ENCODE data around the gene SLFN12L.

SLFN12L gene

GRCh38 chr17:35432176-35433074 is 105.1 kb downstream of the SLFN12L start, which contains the start of gene SLFN12:
SLFN12 (minus strand) TSS chr17:35432500; CDS start chr17:35423028, 9,472 bp downstream.
- peak; percentile 45 for DNase-seq (ENCODE audit: low read depth)

- DNase-seq (ENCODE audit: low read depth): no peak
These were observed 107.8 kb downstream of the SLFN12L start for GRCh38 chr17:35429702-35430101.

- no peak for DNase-seq (ENCODE audit: low read depth)
These were observed 109.2 kb downstream of the SLFN12L start for GRCh38 chr17:35428229-35428628.

- no peak for DNase-seq (ENCODE audit: low read depth)
These were observed 113.7 kb downstream of the SLFN12L start for GRCh38 chr17:35423761-35424160.

Data from T-helper 22 cell (primary cell).